Neural cell (in vitro differentiated cells): Measurements from ENCODE around the gene GABBR2. TPM values are rescaled to one million over a fixed set of nuclear protein-coding genes. Genes with fewer than 3 reads are reported as not detected.
A peak's percentile ranks its signal among the peaks of the same experiment; 100 is the strongest.

Experiments used
- H2AFZ ChIP-seq: fragments of 200-600, 300-800 bp; sonication (generic), shearing (Covaris generic); 2 replicates; pipeline ENCODE4 v1.6.0; 2014; ENCODE audit warnings: low read depth, mild to moderate bottlenecking, antibody characterized with exemption, low read length, moderate library complexity
- H3F3A ChIP-seq: fragments of 200-600 bp; shearing (Covaris generic); 2 replicates; pipeline ENCODE4 v1.6.1; 2016; ENCODE audit warnings: mild to moderate bottlenecking, moderate library complexity, mixed read lengths, antibody characterized with exemption, low read length; ENCODE audit not compliant: insufficient read depth, poor library complexity, severe bottlenecking
- H3K27ac ChIP-seq: fragments of 200-600, 300-800 bp; sonication (generic), shearing (Covaris generic); 2 replicates; pipeline ENCODE4 v1.5.1; 2014; ENCODE audit warnings: mild to moderate bottlenecking, low read length, moderate library complexity
- H3K27me3 ChIP-seq: fragments of 300-800, 200-600 bp; sonication (generic), shearing (Covaris generic); 2 replicates; pipeline ENCODE4 v1.6.0; 2014; ENCODE audit warnings: mild to moderate bottlenecking, low read depth, low read length, moderate library complexity; ENCODE audit not compliant: insufficient read depth
- H3K36me3 ChIP-seq: fragments of 300-800, 200-600 bp; sonication (generic), shearing (Covaris generic); 2 replicates; pipeline ENCODE4 v1.5.1; 2014; ENCODE audit warnings: mild to moderate bottlenecking, antibody characterized with exemption, low read length, moderate library complexity; ENCODE audit not compliant: insufficient read depth
- H3K4me2 ChIP-seq: fragments of 300-800, 200-600 bp; sonication (generic), shearing (Covaris generic); 2 replicates; pipeline ENCODE4 v1.6.0; 2014; ENCODE audit warnings: mild to moderate bottlenecking, low read length
- H3K4me3 ChIP-seq: fragments of 300-800, 200-600 bp; sonication (generic), shearing (Covaris generic); 2 replicates; pipeline ENCODE4 v1.5.1; 2014; ENCODE audit warnings: mild to moderate bottlenecking, low read length, moderate library complexity
- H3K79me2 ChIP-seq: fragments of 200-600 bp; shearing (Covaris generic); replicated peaks from 2 replicates; pipeline ENCODE4 v1.6.0; 2014; ENCODE audit warnings: mild to moderate bottlenecking, low read length, moderate library complexity; ENCODE audit not compliant: insufficient read depth
- H3K9ac ChIP-seq: fragments of 300-800, 200-600 bp; sonication (generic), shearing (Covaris generic); 2 replicates; pipeline ENCODE4 v1.6.1; 2016; ENCODE audit warnings: mild to moderate bottlenecking, low read length, mixed read lengths
- H3K9me2 ChIP-seq: fragments of 200-600 bp; shearing (Covaris generic); 2 replicates; pipeline ENCODE4 v1.6.1; 2016; ENCODE audit warnings: mild to moderate bottlenecking, low read length, mixed read lengths; ENCODE audit not compliant: insufficient read depth
- H3K9me3 ChIP-seq: fragments of 200-600, 300-800 bp; sonication (generic), shearing (Covaris generic); 2 replicates; pipeline ENCODE4 v1.6.1; 2016; ENCODE audit warnings: mild to moderate bottlenecking, mixed run types, low read length, moderate library complexity, mixed read lengths
- H4K20me1 ChIP-seq: fragments of 200-600 bp; shearing (Covaris generic); 2 replicates; pipeline ENCODE4 v1.6.1; 2016; ENCODE audit warnings: mild to moderate bottlenecking, mixed run types; ENCODE audit not compliant: insufficient read depth
- EP300 ChIP-seq: fragments of 450-650 bp; conservative IDR thresholded peaks from 2 replicates; pipeline ENCODE4 v1.6.1; 2014; ENCODE audit warnings: antibody characterized with exemption, mild to moderate bottlenecking, moderate library complexity; ENCODE audit not compliant: poor library complexity, severe bottlenecking
- EZH2 ChIP-seq: fragments of 200-600, 300-800 bp; shearing (Covaris generic), sonication (generic); IDR thresholded peaks from 2 replicates; pipeline ENCODE4 v1.6.1; 2014; ENCODE audit warnings: antibody characterized with exemption, low read length, borderline replicate concordance, mild to moderate bottlenecking; ENCODE audit not compliant: insufficient read depth, poor library complexity, severe bottlenecking
- MXI1 ChIP-seq: fragments of 450-650 bp; conservative IDR thresholded peaks from 2 replicates; pipeline ENCODE4 v1.6.1; 2014; ENCODE audit warnings: antibody characterized with exemption, mild to moderate bottlenecking; ENCODE audit not compliant: poor library complexity, severe bottlenecking
- POLR2AphosphoS5 ChIP-seq: IDR thresholded peaks from 2 replicates; pipeline ENCODE4 v1.6.1; 2012
- RAD21 ChIP-seq: fragments of 450-650 bp; conservative IDR thresholded peaks from 2 replicates; pipeline ENCODE4 v1.6.1; 2014; ENCODE audit warnings: antibody characterized with exemption, mild to moderate bottlenecking, moderate library complexity
- REST ChIP-seq: IDR thresholded peaks from 2 replicates; pipeline ENCODE4 v1.6.1; 2012; ENCODE audit warnings: borderline replicate concordance
- SMC3 ChIP-seq: fragments of 450-650 bp; conservative IDR thresholded peaks from 2 replicates; pipeline ENCODE4 v1.6.1; 2014; ENCODE audit warnings: antibody characterized with exemption, mild to moderate bottlenecking, moderate library complexity; ENCODE audit not compliant: poor library complexity
- TAF1 ChIP-seq: IDR thresholded peaks from 2 replicates; pipeline ENCODE4 v1.6.1; 2012; ENCODE audit warnings: low read depth
- polyA minus RNA-seq: library from RNA; depleted of rRNA, polyadenylated mRNA; stranded (reverse); fragments of >200 nt; gene quantifications from 2 replicates; pipeline ENCODE4 v1.2.3, GENCODE V29; 2014
- polyA plus RNA-seq: library from polyadenylated mRNA; depleted of rRNA; stranded (reverse); fragments of >200 nt; gene quantifications from 2 replicates; pipeline ENCODE4 v1.2.3, GENCODE V29; 2014
- TF ChIP-seq, protein P1 (sequence below): fragments of 450-650 bp; IDR thresholded peaks from 2 replicates; pipeline ENCODE4 v1.5.1; 2014; ENCODE audit warnings: antibody characterized with exemption, mild to moderate bottlenecking, moderate library complexity; ENCODE audit not compliant: poor library complexity, severe bottlenecking

The GABBR2 gene
- polyA plus RNA-seq (7.1 and 8.7 TPM in 2 replicates), polyA minus RNA-seq (23.9 and 31.6 TPM in 2 replicates)

- H3K27ac ChIP-seq = peak within 1 kb of the TSS; percentile 20
- H3K36me3 ChIP-seq = no peaks in the 10 kb centered on the region
These were observed at the start of gene GABBR2 for GRCh38 chr9:98708933-98709911. TSS of gene GABBR2 (minus strand) at chr9:98708935. CDS start at chr9:98708737, 198 bp downstream.

More at GRCh38 chr9:98708933-98709911, at the start of gene GABBR2:
- Histone ChIP-seq H2AFZ (no peak within 1 kb of the TSS), H3K9me2 (no peaks in the 10 kb centered on the region), H3F3A (no peaks in the 10 kb centered on the region), H3K4me3 (peak within 1 kb of the TSS; percentile 91), H4K20me1 (no peaks in the 10 kb centered on the region), H3K4me2 (peak within 1 kb of the TSS; percentile 86), H3K9ac (peak within 1 kb of the TSS; percentile 70), H3K27me3 (peaks cover 54% of the 10 kb centered on the region), H3K79me2 (no peaks in the 10 kb centered on the region), H3K9me3 (no peaks in the 10 kb centered on the region)
- no peak for TF ChIP-seq REST
- TF ChIP-seq POLR2AphosphoS5 = peak; percentile 62
- peak; percentile 61 for TF ChIP-seq EP300
- TF ChIP-seq RAD21 = no peak
- TF ChIP-seq MXI1 = peak; percentile 62
- TF ChIP-seq EZH2 = no peak
- no peak for TF ChIP-seq TAF1
- TF ChIP-seq SMC3 = peak; percentile 10
- TF ChIP-seq, protein P1, sequence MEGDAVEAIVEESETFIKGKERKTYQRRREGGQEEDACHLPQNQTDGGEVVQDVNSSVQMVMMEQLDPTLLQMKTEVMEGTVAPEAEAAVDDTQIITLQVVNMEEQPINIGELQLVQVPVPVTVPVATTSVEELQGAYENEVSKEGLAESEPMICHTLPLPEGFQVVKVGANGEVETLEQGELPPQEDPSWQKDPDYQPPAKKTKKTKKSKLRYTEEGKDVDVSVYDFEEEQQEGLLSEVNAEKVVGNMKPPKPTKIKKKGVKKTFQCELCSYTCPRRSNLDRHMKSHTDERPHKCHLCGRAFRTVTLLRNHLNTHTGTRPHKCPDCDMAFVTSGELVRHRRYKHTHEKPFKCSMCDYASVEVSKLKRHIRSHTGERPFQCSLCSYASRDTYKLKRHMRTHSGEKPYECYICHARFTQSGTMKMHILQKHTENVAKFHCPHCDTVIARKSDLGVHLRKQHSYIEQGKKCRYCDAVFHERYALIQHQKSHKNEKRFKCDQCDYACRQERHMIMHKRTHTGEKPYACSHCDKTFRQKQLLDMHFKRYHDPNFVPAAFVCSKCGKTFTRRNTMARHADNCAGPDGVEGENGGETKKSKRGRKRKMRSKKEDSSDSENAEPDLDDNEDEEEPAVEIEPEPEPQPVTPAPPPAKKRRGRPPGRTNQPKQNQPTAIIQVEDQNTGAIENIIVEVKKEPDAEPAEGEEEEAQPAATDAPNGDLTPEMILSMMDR = peak; percentile 37
